KOPT-K1 (cell line): Measurements from ENCODE around the gene ALDH16A1.
A peak's percentile ranks its signal among the peaks of the same experiment; 100 is the strongest.
"Not testable (repeated sequence)": the region's sequence is repeated elsewhere in the genome, so short reads cannot be mapped to it uniquely, and the experiment has no call there.

Experiments used
- H3K27ac ChIP-seq: fragments of 200-600 bp; sonication (generic); 2 replicates; pipeline ENCODE4 v1.5.1; 2016; ENCODE audit warnings: antibody characterized with exemption, mild to moderate bottlenecking, low read depth, low read length; ENCODE audit not compliant: poor library complexity, severe bottlenecking
- H3K36me3 ChIP-seq: fragments of 200-600 bp; sonication (generic); 2 replicates; pipeline ENCODE4 v1.5.1; 2017; ENCODE audit warnings: antibody characterized with exemption, mild to moderate bottlenecking, low read length, moderate library complexity; ENCODE audit not compliant: insufficient read depth
- H3K9me3 ChIP-seq: fragments of 200-600 bp; sonication (generic); 2 replicates; pipeline ENCODE4 v1.5.1; 2017; ENCODE audit warnings: antibody characterized with exemption, low read length, mild to moderate bottlenecking; ENCODE audit not compliant: insufficient read depth, poor library complexity, severe bottlenecking

ALDH16A1 gene

GRCh38 chr19:49442771-49443365 lies 10.2 kb upstream of the ALDH16A1 start:
- H3K27ac ChIP-seq: peak overlapping the region; percentile 36
- peaks cover 21% of the 10 kb centered on the region for H3K36me3 ChIP-seq
- H3K9me3 ChIP-seq: no peaks in the 10 kb centered on the region

GRCh38 chr19:49443366-49444099 lies 9.5 kb upstream of the ALDH16A1 start:
- Histone ChIP-seq H3K27ac (peak overlapping the region; percentile 36), H3K9me3 (no peaks in the 10 kb centered on the region), H3K36me3 (peaks cover 28% of the 10 kb centered on the region)

GRCh38 chr19:49444100-49444700 lies 8.8 kb upstream of the ALDH16A1 start:
- peaks cover 34% of the 10 kb centered on the region for H3K36me3 ChIP-seq
- H3K9me3 ChIP-seq, H3K27ac ChIP-seq: not testable (repeated sequence)

GRCh38 chr19:49445997-49446396 lies 7.0 kb upstream of the ALDH16A1 start:
- no peak overlapping the region for H3K27ac ChIP-seq
- peaks cover 49% of the 10 kb centered on the region for H3K36me3 ChIP-seq
- no peaks in the 10 kb centered on the region for H3K9me3 ChIP-seq

- H3K9me3 ChIP-seq: no peaks in the 10 kb centered on the region
- no peak overlapping the region for H3K27ac ChIP-seq
- H3K36me3 ChIP-seq: peaks cover 49% of the 10 kb centered on the region
Observed at GRCh38 chr19:49447485-49448431, 5.3 kb upstream of the ALDH16A1 start.

- peaks cover 49% of the 10 kb centered on the region for H3K36me3 ChIP-seq
- H3K9me3 ChIP-seq: no peaks in the 10 kb centered on the region
- H3K27ac ChIP-seq: no peak overlapping the region
Observed at GRCh38 chr19:49448432-49448786, 4.6 kb upstream of the ALDH16A1 start.

- H3K27ac ChIP-seq: peak overlapping the region; percentile 99
- peaks cover 49% of the 10 kb centered on the region for H3K36me3 ChIP-seq
- no peaks in the 10 kb centered on the region for H3K9me3 ChIP-seq
Observed at GRCh38 chr19:49450405-49450804, 2.6 kb upstream of the ALDH16A1 start.

GRCh38 chr19:49451430-49452181 lies 1.4 kb upstream of the ALDH16A1 start, which contains the start of gene PIH1D1:
Gene PIH1D1, minus strand, starts transcription at chr19:49451814. Its CDS starts 240 bp downstream, at chr19:49451574.
- Histone ChIP-seq H3K27ac (peak within 1 kb of the TSS; percentile 99), H3K36me3 (peaks cover 44% of the 10 kb centered on the region), H3K9me3 (no peaks in the 10 kb centered on the region)

GRCh38 chr19:49453757-49454240 lies 774 bp downstream of the ALDH16A1 start:
- H3K9me3 ChIP-seq: no peaks in the 10 kb centered on the region
- peak overlapping the region; percentile 99 for H3K27ac ChIP-seq
- peaks cover 27% of the 10 kb centered on the region for H3K36me3 ChIP-seq

GRCh38 chr19:49455773-49456172 lies 2.7 kb downstream of the ALDH16A1 start:
- H3K9me3 ChIP-seq: no peaks in the 10 kb centered on the region
- H3K27ac ChIP-seq: no peak overlapping the region
- peaks cover 28% of the 10 kb centered on the region for H3K36me3 ChIP-seq

- H3K9me3 ChIP-seq: no peaks in the 10 kb centered on the region
- no peak overlapping the region for H3K27ac ChIP-seq
- peaks cover 29% of the 10 kb centered on the region for H3K36me3 ChIP-seq
Observed at GRCh38 chr19:49456326-49456725, 3.3 kb downstream of the ALDH16A1 start.

- peaks cover 29% of the 10 kb centered on the region for H3K36me3 ChIP-seq
- H3K9me3 ChIP-seq: no peaks in the 10 kb centered on the region
- H3K27ac ChIP-seq: peak overlapping the region; percentile 29
Observed at GRCh38 chr19:49458567-49458903, 5.5 kb downstream of the ALDH16A1 start.

GRCh38 chr19:49459388-49459787 lies 6.4 kb downstream of the ALDH16A1 start:
- H3K36me3 ChIP-seq: peaks cover 32% of the 10 kb centered on the region
- no peaks in the 10 kb centered on the region for H3K9me3 ChIP-seq
- H3K27ac ChIP-seq: no peak overlapping the region

GRCh38 chr19:49461130-49461529 lies 8.1 kb downstream of the ALDH16A1 start:
- not testable (repeated sequence) for H3K27ac ChIP-seq, H3K9me3 ChIP-seq
- peaks cover 49% of the 10 kb centered on the region for H3K36me3 ChIP-seq
